PC-3 (cell line): ENCODE measurements around the gene GAB3. TPM values are rescaled to one million over a fixed set of nuclear protein-coding genes. Genes with fewer than 3 reads are reported as not detected.

Source experiments
- ATAC-seq: fragments of 200-7000 bp; cut with Tn5 transposase; 2 replicates; pipeline ENCODE4 v1.9.1; 2020; ENCODE audit warnings: mild to moderate bottlenecking, moderate library complexity
- BruUV-seq: library from RNA; stranded (reverse); fragments of 400-500 nt; replicated peaks from 2 replicates; lab custom pipeline; 2021; lab: Mats Ljungman, UMichigan
- CTCF ChIA-PET: fragments of 300-600 bp; sonication (Branson Sonifier 250); formaldehyde crosslinking; loops from one replicate; lab custom pipeline; 2022; ENCODE audit warnings: antibody characterized with exemption; lab: Charles Lee
- POLR2A ChIA-PET: fragments of 300-600 bp; sonication (Branson Sonifier 250); formaldehyde crosslinking; loops from one replicate; lab custom pipeline; 2022; ENCODE audit warnings: antibody characterized with exemption; ENCODE audit not compliant: unreplicated experiment; lab: Charles Lee
- DNase-seq: peaks from one replicate; pipeline ENCODE4 v3.0.0-alpha.2; 2015
- H2AFZ ChIP-seq: fragments of 300-600 bp; sonication (generic); 2 replicates; pipeline ENCODE4 v1.6.0; 2016; ENCODE audit warnings: antibody characterized with exemption, low read length
- H3F3A ChIP-seq: fragments of 300-600 bp; sonication (generic); one replicate; pipeline ENCODE4 v1.6.0; 2017; ENCODE audit warnings: antibody characterized with exemption, low read length, control low read depth, mild to moderate bottlenecking; ENCODE audit not compliant: unreplicated experiment
- H3K27ac ChIP-seq: fragments of 300-600 bp; sonication (generic); 2 replicates; pipeline ENCODE4 v1.5.1; 2016; ENCODE audit warnings: mild to moderate bottlenecking, low read length
- H3K27me3 ChIP-seq: fragments of 300-600 bp; sonication (generic); 2 replicates; pipeline ENCODE4 v1.6.1; 2016; ENCODE audit warnings: low read length, mixed read lengths
- H3K36me3 ChIP-seq: fragments of 300-600 bp; sonication (generic); 2 replicates; pipeline ENCODE4 v1.6.1; 2016; ENCODE audit warnings: low read depth, mixed run types, low read length, mixed read lengths
- H3K4me1 ChIP-seq: fragments of 300-600 bp; sonication (generic); 2 replicates; pipeline ENCODE4 v1.5.1; 2016; ENCODE audit warnings: low read length; ENCODE audit not compliant: insufficient read depth
- H3K4me2 ChIP-seq: fragments of 300-600 bp; sonication (generic); 2 replicates; pipeline ENCODE4 v1.6.0; 2016; ENCODE audit warnings: low read length
- H3K4me3 ChIP-seq: fragments of 300-600 bp; sonication (generic); 2 replicates; pipeline ENCODE4 v1.5.1; 2016; ENCODE audit warnings: mild to moderate bottlenecking, low read length, mixed read lengths
- H3K79me2 ChIP-seq: fragments of 300-600 bp; sonication (generic); 2 replicates; pipeline ENCODE4 v1.6.1; 2017; ENCODE audit warnings: low read length, mixed read lengths
- H3K9ac ChIP-seq: fragments of 300-600 bp; sonication (generic); 2 replicates; pipeline ENCODE4 v1.6.0; 2016; ENCODE audit warnings: mild to moderate bottlenecking, low read length
- H3K9me2 ChIP-seq: fragments of 300-600 bp; sonication (generic); replicated peaks from 2 replicates; pipeline ENCODE4 v1.6.1; 2016; ENCODE audit warnings: mixed run types, low read length, mixed read lengths
- H3K9me3 ChIP-seq: fragments of 300-600 bp; sonication (generic); 2 replicates; pipeline ENCODE4 v1.6.1; 2016; ENCODE audit warnings: low read length, mixed read lengths
- H4K20me1 ChIP-seq: fragments of 300-600 bp; sonication (generic); 2 replicates; pipeline ENCODE4 v1.6.1; 2016; ENCODE audit warnings: low read length, mixed read lengths
- CTCF ChIP-seq: fragments of 300-600 bp; sonication (generic); conservative IDR thresholded peaks from 2 replicates; pipeline ENCODE4 v1.5.1; 2017; ENCODE audit warnings: antibody characterized with exemption, low read depth, mild to moderate bottlenecking, low read length
- EZH2 ChIP-seq: fragments of 300-600 bp; sonication (generic); IDR thresholded peaks from one replicate; pipeline ENCODE4 v1.6.1; 2017; ENCODE audit warnings: antibody characterized with exemption, mild to moderate bottlenecking, low read length; ENCODE audit not compliant: unreplicated experiment
- EZH2phosphoT487 ChIP-seq: fragments of 300-600 bp; sonication (generic); IDR thresholded peaks from 2 replicates; pipeline ENCODE4 v1.6.1; 2018; ENCODE audit warnings: mild to moderate bottlenecking, antibody characterized with exemption, low read length, borderline replicate concordance
- intact Hi-C: fragments of 100-400 bp; cut with micrococcal nuclease; formaldehyde crosslinking; loops from 2 replicates; pipeline ENCODE4 v1.9.0; 2023
- total RNA-seq: library from RNA; depleted of rRNA; stranded (reverse); fragments of >200 nt; gene quantifications from 2 replicates; pipeline ENCODE4 v1.2.3, GENCODE V29; 2014

Gene GAB3
- total RNA-seq, 1 experiment from 2014 or later = 3.1 TPM

GRCh38 chrX:154719132-154719675 lies 31.7 kb downstream of the GAB3 start:
- ChIA-PET CTCF (interaction anchor here (0.7 to 1.3 kb wide), 2 partner anchors 30 to 895 kb away, joined by 3 to 6 read pairs; no protein-coding TSS in a partner anchor), POLR2A (no interaction called here)
- no peaks in the 10 kb centered on the region for H3K36me3 ChIP-seq
- no peak overlapping the region for H3K4me3 ChIP-seq
- H3F3A ChIP-seq = no peaks in the 10 kb centered on the region
- ATAC-seq (peak; percentile 81), DNase-seq (peak; percentile 81)
- H3K79me2 ChIP-seq = no peaks in the 10 kb centered on the region
- TF ChIP-seq EZH2phosphoT487 (no peak), EZH2 (no peak), CTCF (no peak)
- H3K9ac ChIP-seq = peak overlapping the region; percentile 71
- H3K27ac ChIP-seq = peak overlapping the region; percentile 95
- intact Hi-C loops = no loop called here
- no peaks in the 10 kb centered on the region for H4K20me1 ChIP-seq
- H3K4me1 ChIP-seq = peaks cover 26% of the 10 kb centered on the region
- H3K9me3 ChIP-seq = no peaks in the 10 kb centered on the region
- BruUV-seq = no TSS peak
- H3K27me3 ChIP-seq = no peaks in the 10 kb centered on the region
- H2AFZ ChIP-seq = no peak overlapping the region
- peak overlapping the region; percentile 69 for H3K4me2 ChIP-seq
- H3K9me2 ChIP-seq = no peaks in the 10 kb centered on the region

GRCh38 chrX:154718616-154719015 lies 32.3 kb downstream of the GAB3 start:
- Histone ChIP-seq H3K9ac (peak overlapping the region; percentile 22; the same call in 1 of the 2 replicates), H3K27me3 (no peaks in the 10 kb centered on the region), H3F3A (no peaks in the 10 kb centered on the region), H3K4me2 (peak overlapping the region; percentile 69), H3K79me2 (no peaks in the 10 kb centered on the region), H3K27ac (peak overlapping the region; percentile 95), H3K36me3 (no peaks in the 10 kb centered on the region), H2AFZ (no peak overlapping the region), H4K20me1 (no peaks in the 10 kb centered on the region), H3K4me1 (peaks cover 26% of the 10 kb centered on the region), H3K9me3 (no peaks in the 10 kb centered on the region), H3K9me2 (no peaks in the 10 kb centered on the region), H3K4me3 (no peak overlapping the region)
- intact Hi-C loops = no loop called here
- POLR2A ChIA-PET = no interaction called here
- ATAC-seq (no peak), DNase-seq (no peak)
- no peak for TF ChIP-seq CTCF
- TF ChIP-seq EZH2phosphoT487 = no peak
- TF ChIP-seq EZH2 = no peak
- CTCF ChIA-PET = interaction anchor here (0.7 kb wide), 1 partner anchor 895 kb away, joined by 3 read pairs; no protein-coding TSS in a partner anchor
- no TSS peak for BruUV-seq

GRCh38 chrX:154717824-154718223 lies 33.1 kb downstream of the GAB3 start:
- Histone ChIP-seq H3K36me3 (no peaks in the 10 kb centered on the region), H3F3A (peaks cover 2% of the 10 kb centered on the region), H3K9me3 (no peaks in the 10 kb centered on the region), H3K4me1 (peaks cover 33% of the 10 kb centered on the region), H4K20me1 (no peaks in the 10 kb centered on the region), H3K9me2 (no peaks in the 10 kb centered on the region), H3K4me2 (no peak overlapping the region), H3K79me2 (no peaks in the 10 kb centered on the region), H3K27me3 (no peaks in the 10 kb centered on the region), H3K4me3 (no peak overlapping the region), H2AFZ (no peak overlapping the region), H3K27ac (peak overlapping the region; percentile 95), H3K9ac (no peak overlapping the region; the same call in 1 of the 2 replicates)
- no TSS peak for BruUV-seq
- ATAC-seq = no peak
- intact Hi-C loops = no loop called here
- POLR2A ChIA-PET = interaction anchor here (0.6 kb wide), 1 partner anchor 169 kb away, joined by 4 read pairs; no protein-coding TSS in a partner anchor
- TF ChIP-seq EZH2 (no peak), CTCF (peak; percentile 39; the same call in 1 of the 2 replicates), EZH2phosphoT487 (no peak)
- DNase-seq = peak; percentile 70
- CTCF ChIA-PET = no interaction called here
